Measurements from ENCODE around the gene FIZ1.

FIZ1 gene

DNA sequence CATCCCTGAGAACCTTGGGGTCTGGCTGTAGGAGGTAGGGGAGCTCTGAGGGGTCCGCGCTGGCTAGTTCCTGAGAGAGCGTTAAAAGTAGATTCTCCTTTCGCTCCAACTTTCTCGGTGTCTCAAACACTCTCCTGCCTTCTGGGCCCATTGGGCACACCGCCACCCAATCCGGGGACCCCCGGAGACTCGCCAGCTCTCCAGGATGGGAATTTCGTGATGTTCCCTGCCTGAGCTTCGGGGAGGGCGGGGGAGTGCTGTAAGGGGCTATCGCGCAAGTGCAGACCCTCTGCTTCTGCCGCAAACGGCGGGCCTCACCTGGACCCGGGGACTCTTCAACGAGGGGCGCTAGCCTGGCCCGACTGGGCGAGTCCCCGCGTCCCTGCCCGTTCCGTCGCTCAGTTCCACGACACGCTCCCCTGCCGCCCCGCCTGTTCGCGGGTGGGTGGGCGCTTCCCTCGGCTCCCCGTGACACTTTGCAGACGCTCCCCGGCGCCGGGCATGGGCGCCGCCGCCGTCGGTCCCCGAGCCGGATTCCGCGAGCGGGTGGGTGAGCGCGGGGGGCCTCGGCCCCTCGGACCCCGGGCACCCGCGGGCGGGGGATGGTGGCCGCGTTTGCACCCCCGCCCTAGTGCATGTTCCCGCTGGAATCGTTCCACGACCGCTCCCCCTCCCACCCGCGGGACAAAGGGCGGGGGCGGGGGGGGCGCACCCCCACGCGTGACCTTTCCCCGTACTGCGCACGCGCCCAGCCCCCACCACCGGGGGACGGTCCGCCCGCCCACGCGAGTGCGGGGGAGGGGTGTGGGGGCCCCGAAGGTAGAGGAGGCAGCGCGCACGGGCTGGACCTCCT is 48.6 kb upstream of the FIZ1 start, which contains the start of gene CCDC106:
TSS of gene CCDC106 (plus strand) at position 481 of the 853 bp plus-strand sequence. CDS start 835 bp downstream, outside the sequence.
- POLR2A ChIA-PET: interaction anchor here (0.5 to 1.9 kb wide), 14 partner anchors 9 to 485 kb away, joined by 3 to 10 read pairs (median 5); partner anchors contain the start of genes FIZ1, PPP6R1, UBE2S and ZNF524
- no peak for TF ChIP-seq ZNF274 (IDR thresholded peaks at IDR 0.05; ENCODE audit: low read length)
- TF ChIP-seq ZNF274 (tag by site-specific recombination; IDR thresholded peaks at IDR 0.05; ENCODE audit: borderline replicate concordance): no peak
- TF ChIP-seq ZNF610 (tag by site-specific recombination; IDR thresholded peaks at IDR 0.05; ENCODE audit: borderline replicate concordance): no peak; the same call in 1 of the 2 replicates
- no peak for TF ChIP-seq ZNF175 (tag by site-specific recombination; IDR thresholded peaks at IDR 0.05)
- TF ChIP-seq ZNF221 (tag by site-specific recombination; IDR thresholded peaks at IDR 0.05; ENCODE audit: borderline replicate concordance): 0 out of 2 replicates have a peak, but pooled peaks have one; percentile 6
- TF ChIP-seq SCRT2 (tag by site-specific recombination; IDR thresholded peaks at IDR 0.05): no peak
- TF ChIP-seq EGR2 (tag by site-specific recombination; IDR thresholded peaks at IDR 0.05; ENCODE audit: low read depth): peak; percentile 96
- no peak for TF ChIP-seq ZNF626 (tag by site-specific recombination; IDR thresholded peaks at IDR 0.05)
- 0 out of 2 replicates have a peak, but pooled peaks have one; percentile 79 for TF ChIP-seq ZNF561 (tag by site-specific recombination; IDR thresholded peaks at IDR 0.05; ENCODE audit: borderline replicate concordance)
- TF ChIP-seq FEZF1 (tag by site-specific recombination; IDR thresholded peaks at IDR 0.05): 0 out of 2 replicates have a peak, but pooled peaks have one; percentile 6
- TF ChIP-seq, protein P1, sequence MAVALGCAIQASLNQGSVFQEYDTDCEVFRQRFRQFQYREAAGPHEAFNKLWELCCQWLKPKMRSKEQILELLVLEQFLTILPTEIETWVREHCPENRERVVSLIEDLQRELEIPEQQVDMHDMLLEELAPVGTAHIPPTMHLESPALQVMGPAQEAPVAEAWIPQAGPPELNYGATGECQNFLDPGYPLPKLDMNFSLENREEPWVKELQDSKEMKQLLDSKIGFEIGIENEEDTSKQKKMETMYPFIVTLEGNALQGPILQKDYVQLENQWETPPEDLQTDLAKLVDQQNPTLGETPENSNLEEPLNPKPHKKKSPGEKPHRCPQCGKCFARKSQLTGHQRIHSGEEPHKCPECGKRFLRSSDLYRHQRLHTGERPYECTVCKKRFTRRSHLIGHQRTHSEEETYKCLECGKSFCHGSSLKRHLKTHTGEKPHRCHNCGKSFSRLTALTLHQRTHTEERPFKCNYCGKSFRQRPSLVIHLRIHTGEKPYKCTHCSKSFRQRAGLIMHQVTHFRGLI (tag by site-specific recombination; IDR thresholded peaks at IDR 0.05): no peak
- peak; percentile 42; the same call in 1 of the 2 replicates for TF ChIP-seq ZNF423 (tag by site-specific recombination; IDR thresholded peaks at IDR 0.05)
- no peak for TF ChIP-seq ZNF670 (tag by site-specific recombination; IDR thresholded peaks at IDR 0.05; ENCODE audit: low read depth)
- TF ChIP-seq, protein P2, sequence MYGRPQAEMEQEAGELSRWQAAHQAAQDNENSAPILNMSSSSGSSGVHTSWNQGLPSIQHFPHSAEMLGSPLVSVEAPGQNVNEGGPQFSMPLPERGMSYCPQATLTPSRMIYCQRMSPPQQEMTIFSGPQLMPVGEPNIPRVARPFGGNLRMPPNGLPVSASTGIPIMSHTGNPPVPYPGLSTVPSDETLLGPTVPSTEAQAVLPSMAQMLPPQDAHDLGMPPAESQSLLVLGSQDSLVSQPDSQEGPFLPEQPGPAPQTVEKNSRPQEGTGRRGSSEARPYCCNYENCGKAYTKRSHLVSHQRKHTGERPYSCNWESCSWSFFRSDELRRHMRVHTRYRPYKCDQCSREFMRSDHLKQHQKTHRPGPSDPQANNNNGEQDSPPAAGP (tag by site-specific recombination; IDR thresholded peaks at IDR 0.05): 0 out of 2 replicates have a peak, but pooled peaks have one; percentile 53
- TF ChIP-seq ZNF629 (tag by site-specific recombination; IDR thresholded peaks at IDR 0.05): peak; percentile 49
- peak; percentile 88 for TF ChIP-seq PRDM1 (tag by site-specific recombination; IDR thresholded peaks at IDR 0.05)
- TF ChIP-seq ZBTB8A (tag by site-specific recombination; IDR thresholded peaks at IDR 0.05): peak; percentile 41
- peak; percentile 79 for TF ChIP-seq KLF16 (tag by site-specific recombination; IDR thresholded peaks at IDR 0.05)
- TF ChIP-seq GLIS2 (tag by site-specific recombination; IDR thresholded peaks at IDR 0.05): peak; percentile 68
- TF ChIP-seq TCF7L2 (IDR thresholded peaks at IDR 0.05; ENCODE audit: borderline replicate concordance, low read depth, low read length): no peak
- TF ChIP-seq ZSCAN30 (tag by site-specific recombination; IDR thresholded peaks at IDR 0.05): 0 out of 2 replicates have a peak, but pooled peaks have one; percentile 35
- TF ChIP-seq KLF8 (tag by site-specific recombination; IDR thresholded peaks at IDR 0.05): peak; percentile 92
- TF ChIP-seq, protein P3, sequence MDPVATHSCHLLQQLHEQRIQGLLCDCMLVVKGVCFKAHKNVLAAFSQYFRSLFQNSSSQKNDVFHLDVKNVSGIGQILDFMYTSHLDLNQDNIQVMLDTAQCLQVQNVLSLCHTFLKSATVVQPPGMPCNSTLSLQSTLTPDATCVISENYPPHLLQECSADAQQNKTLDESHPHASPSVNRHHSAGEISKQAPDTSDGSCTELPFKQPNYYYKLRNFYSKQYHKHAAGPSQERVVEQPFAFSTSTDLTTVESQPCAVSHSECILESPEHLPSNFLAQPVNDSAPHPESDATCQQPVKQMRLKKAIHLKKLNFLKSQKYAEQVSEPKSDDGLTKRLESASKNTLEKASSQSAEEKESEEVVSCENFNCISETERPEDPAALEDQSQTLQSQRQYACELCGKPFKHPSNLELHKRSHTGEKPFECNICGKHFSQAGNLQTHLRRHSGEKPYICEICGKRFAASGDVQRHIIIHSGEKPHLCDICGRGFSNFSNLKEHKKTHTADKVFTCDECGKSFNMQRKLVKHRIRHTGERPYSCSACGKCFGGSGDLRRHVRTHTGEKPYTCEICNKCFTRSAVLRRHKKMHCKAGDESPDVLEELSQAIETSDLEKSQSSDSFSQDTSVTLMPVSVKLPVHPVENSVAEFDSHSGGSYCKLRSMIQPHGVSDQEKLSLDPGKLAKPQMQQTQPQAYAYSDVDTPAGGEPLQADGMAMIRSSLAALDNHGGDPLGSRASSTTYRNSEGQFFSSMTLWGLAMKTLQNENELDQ (tag by site-specific recombination; IDR thresholded peaks at IDR 0.05; ENCODE audit: low read depth): no peak
- TF ChIP-seq ZNF112 (tag by site-specific recombination; IDR thresholded peaks at IDR 0.05): no peak
- no peak for TF ChIP-seq SETDB1 (IDR thresholded peaks at IDR 0.05; ENCODE audit: insufficient read length, low read length)
- TF ChIP-seq ZXDB (tag by site-specific recombination; IDR thresholded peaks at IDR 0.05): no peak; the same call in 1 of the 2 replicates
- no peak for TF ChIP-seq ZNF292 (tag by site-specific recombination; IDR thresholded peaks at IDR 0.05; ENCODE audit: borderline replicate concordance, low read depth)
- no peak for TF ChIP-seq MEIS1 (CRISPR knock-in tag; IDR thresholded peaks at IDR 0.05; ENCODE audit: borderline replicate concordance)
- TF ChIP-seq ZBTB17 (tag by site-specific recombination; IDR thresholded peaks at IDR 0.05): no peak
- TF ChIP-seq ZNF394 (tag by site-specific recombination; IDR thresholded peaks at IDR 0.05; ENCODE audit: borderline replicate concordance): peak; percentile 45; the same call in 1 of the 2 replicates
- TF ChIP-seq ZNF621 (tag by site-specific recombination; IDR thresholded peaks at IDR 0.05): no peak
- TF ChIP-seq SP3 (tag by site-specific recombination; IDR thresholded peaks at IDR 0.05): peak; percentile 59; the same call in 1 of the 2 replicates
- peak; percentile 59; the same call in 1 of the 2 replicates for TF ChIP-seq YY2 (tag by site-specific recombination; IDR thresholded peaks at IDR 0.05)
- TF ChIP-seq KLF7 (tag by site-specific recombination; IDR thresholded peaks at IDR 0.05; ENCODE audit: borderline replicate concordance): 0 out of 2 replicates have a peak, but pooled peaks have one; percentile 15

More for the DNA sequence above, 48.6 kb upstream of the FIZ1 start, which contains the start of gene CCDC106:
- CTCF ChIA-PET: interaction anchor here (0.5 to 3.0 kb wide), 12 partner anchors 9 to 1220 kb away, joined by 3 to 37 read pairs (median 4); no protein-coding TSS in a partner anchor
- no peaks in the 10 kb centered on the region for H3K9me3 ChIP-seq (ENCODE audit: control insufficient read depth, insufficient read depth, low read depth, low read length)
- H3K4me1 ChIP-seq (ENCODE audit: control insufficient read depth, insufficient read depth, low read length): peaks cover 15% of the 10 kb centered on the region
- H3K36me3 ChIP-seq (ENCODE audit: control insufficient read depth in 2 of 2, insufficient read depth in 1 of 2, low read length in 2 of 2): peaks cover 12 to 45% of the 10 kb centered on the region in 2 experiments; a peak in 2 of 3 replicates
- H3K27ac ChIP-seq (ENCODE audit: extremely low read depth, low read depth, low read length): peak within 1 kb of the TSS; percentile 93
- H3K4me3 ChIP-seq (ENCODE audit: low read depth, low read length): peak within 1 kb of the TSS; percentile 96

Data from HEK293 (cell line).